GM12865 (cell line): ENCODE data around the gene CARD18.

Experiments used
- DNase-seq: peaks from one replicate; pipeline ENCODE4 v3.0.0; 2010; ENCODE audit warnings: low read depth
- H3K4me3 ChIP-seq: 2 replicates; pipeline ENCODE4 v1.5.1; 2011; ENCODE audit warnings: mild to moderate bottlenecking, low read depth, low read length, control low read depth
- CTCF ChIP-seq: IDR thresholded peaks from 2 replicates; pipeline ENCODE4 v1.5.1; 2011; ENCODE audit warnings: low read length, control low read depth, low read depth, inconsistent platforms; ENCODE audit not compliant: insufficient read depth; ENCODE audit errors: missing control alignments

CARD18 gene

GRCh38 chr11:105155679-105156078, 16.1 kb upstream of the CARD18 start:
- no peak overlapping the region for H3K4me3 ChIP-seq
- no peak for TF ChIP-seq CTCF
- DNase-seq: no peak

GRCh38 chr11:105153392-105153791, 13.8 kb upstream of the CARD18 start:
- DNase-seq: no peak
- H3K4me3 ChIP-seq: no peak overlapping the region
- TF ChIP-seq CTCF: no peak

GRCh38 chr11:105152560-105152959, 13.0 kb upstream of the CARD18 start:
- DNase-seq: no peak
- no peak for TF ChIP-seq CTCF
- no peak overlapping the region for H3K4me3 ChIP-seq

GRCh38 chr11:105152021-105152512, 12.5 kb upstream of the CARD18 start:
- no peak for TF ChIP-seq CTCF
- no peak overlapping the region for H3K4me3 ChIP-seq
- no peak for DNase-seq

GRCh38 chr11:105149477-105149876, 9.9 kb upstream of the CARD18 start:
- H3K4me3 ChIP-seq: no peak overlapping the region
- no peak for TF ChIP-seq CTCF
- DNase-seq: no peak

GRCh38 chr11:105148241-105148640, 8.7 kb upstream of the CARD18 start:
- no peak for TF ChIP-seq CTCF
- no peak for DNase-seq
- no peak overlapping the region for H3K4me3 ChIP-seq

- no peak overlapping the region for H3K4me3 ChIP-seq
- DNase-seq: no peak
- TF ChIP-seq CTCF: no peak
These were observed 5.3 kb upstream of the CARD18 start for GRCh38 chr11:105144887-105145286.
